ENCODE measurements around the gene USH2A.

DNA sequence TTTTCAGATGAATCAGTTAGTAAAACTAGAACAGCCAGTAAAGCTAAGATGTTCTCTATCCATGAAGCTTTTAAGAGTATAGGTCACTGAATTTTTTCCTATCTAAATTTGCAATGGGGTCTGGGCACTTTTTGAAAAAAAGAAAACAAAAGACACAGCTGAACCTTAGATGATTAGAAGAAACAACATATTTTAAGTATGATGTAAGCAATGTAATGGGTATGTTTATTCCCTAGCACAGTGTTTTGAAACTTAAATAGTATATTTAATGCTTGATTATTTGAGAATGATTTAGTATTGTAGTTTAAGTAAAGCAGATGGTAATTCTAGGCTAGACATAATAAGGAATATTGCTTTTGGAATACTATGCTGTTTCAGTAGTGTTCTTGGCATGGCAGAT lies 819.9 kb downstream of the USH2A start:
- no peak for TF ChIP-seq EZH2 (IDR thresholded peaks at IDR 0.05)
- TF ChIP-seq, protein P1, sequence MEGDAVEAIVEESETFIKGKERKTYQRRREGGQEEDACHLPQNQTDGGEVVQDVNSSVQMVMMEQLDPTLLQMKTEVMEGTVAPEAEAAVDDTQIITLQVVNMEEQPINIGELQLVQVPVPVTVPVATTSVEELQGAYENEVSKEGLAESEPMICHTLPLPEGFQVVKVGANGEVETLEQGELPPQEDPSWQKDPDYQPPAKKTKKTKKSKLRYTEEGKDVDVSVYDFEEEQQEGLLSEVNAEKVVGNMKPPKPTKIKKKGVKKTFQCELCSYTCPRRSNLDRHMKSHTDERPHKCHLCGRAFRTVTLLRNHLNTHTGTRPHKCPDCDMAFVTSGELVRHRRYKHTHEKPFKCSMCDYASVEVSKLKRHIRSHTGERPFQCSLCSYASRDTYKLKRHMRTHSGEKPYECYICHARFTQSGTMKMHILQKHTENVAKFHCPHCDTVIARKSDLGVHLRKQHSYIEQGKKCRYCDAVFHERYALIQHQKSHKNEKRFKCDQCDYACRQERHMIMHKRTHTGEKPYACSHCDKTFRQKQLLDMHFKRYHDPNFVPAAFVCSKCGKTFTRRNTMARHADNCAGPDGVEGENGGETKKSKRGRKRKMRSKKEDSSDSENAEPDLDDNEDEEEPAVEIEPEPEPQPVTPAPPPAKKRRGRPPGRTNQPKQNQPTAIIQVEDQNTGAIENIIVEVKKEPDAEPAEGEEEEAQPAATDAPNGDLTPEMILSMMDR (IDR thresholded peaks at IDR 0.05): no peak
